ENCODE data around the gene DEFB114.

The DEFB114 gene, protein sequence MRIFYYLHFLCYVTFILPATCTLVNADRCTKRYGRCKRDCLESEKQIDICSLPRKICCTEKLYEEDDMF

DNA sequence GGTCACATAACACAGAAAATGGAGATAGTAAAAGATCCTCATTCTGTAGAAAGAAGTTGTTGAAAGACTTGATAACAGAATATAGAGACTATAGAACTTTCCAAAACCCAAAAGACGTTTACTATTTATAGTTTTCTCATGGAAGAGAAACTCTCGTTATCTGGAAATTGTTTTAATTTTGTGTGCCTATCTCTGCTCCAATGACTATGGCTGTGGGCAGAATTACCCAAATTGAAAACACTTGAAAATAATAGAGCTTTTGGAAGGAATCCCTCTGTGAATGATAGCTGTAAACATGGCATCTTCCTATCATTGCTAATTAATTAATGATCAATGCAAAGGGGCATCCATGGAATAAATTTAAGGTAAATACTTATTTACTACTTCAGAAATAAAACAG is at the start of gene DEFB114:
Gene DEFB114, minus strand, starts transcription at position 101 of the 400 bp plus-strand sequence. Its CDS starts 59 bp downstream, at position 42.
- H3K4me3 Mint-ChIP-seq: no peak within 1 kb of the TSS

DNA sequence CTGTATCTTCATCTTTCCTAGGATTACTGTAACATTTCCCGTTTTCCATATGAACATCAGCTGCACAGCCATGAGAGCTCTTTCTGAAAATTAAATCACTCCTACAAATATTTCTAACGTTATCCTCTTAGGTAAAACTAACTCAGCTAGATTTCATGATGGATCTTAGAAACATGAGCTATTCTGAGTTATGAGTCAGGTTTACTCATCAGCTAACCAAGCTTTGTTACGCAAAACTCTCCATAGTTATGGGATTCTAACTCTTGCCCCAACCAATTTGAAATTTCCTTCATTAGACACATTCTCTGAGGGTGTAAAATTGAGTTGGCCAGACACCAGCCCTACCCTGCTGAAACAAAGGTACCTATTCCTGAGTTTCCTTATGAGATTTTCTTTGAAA is 43.9 kb upstream of the DEFB114 start:
- Mint-ChIP-seq H3K4me1 (ENCODE audit: low read depth) (no peaks in the 10 kb centered on the region), H3K4me3 (no peak overlapping the region), H3K27me3 (no peaks in the 10 kb centered on the region), H3K27ac (no peak overlapping the region), H3K36me3 (ENCODE audit: low read depth) (no peaks in the 10 kb centered on the region), H3K9me3 (no peaks in the 10 kb centered on the region)
- intact Hi-C loops (cut with micrococcal nuclease): no loop called here

More for the DNA sequence above, at the start of gene DEFB114:
- Mint-ChIP-seq H3K27ac (no peak within 1 kb of the TSS), H3K4me1 (ENCODE audit: low read depth) (no peaks in the 10 kb centered on the region), H3K9me3 (no peaks in the 10 kb centered on the region), H3K36me3 (ENCODE audit: low read depth) (no peaks in the 10 kb centered on the region), H3K27me3 (no peaks in the 10 kb centered on the region)
- intact Hi-C loops (cut with micrococcal nuclease): no loop called here

DNA sequence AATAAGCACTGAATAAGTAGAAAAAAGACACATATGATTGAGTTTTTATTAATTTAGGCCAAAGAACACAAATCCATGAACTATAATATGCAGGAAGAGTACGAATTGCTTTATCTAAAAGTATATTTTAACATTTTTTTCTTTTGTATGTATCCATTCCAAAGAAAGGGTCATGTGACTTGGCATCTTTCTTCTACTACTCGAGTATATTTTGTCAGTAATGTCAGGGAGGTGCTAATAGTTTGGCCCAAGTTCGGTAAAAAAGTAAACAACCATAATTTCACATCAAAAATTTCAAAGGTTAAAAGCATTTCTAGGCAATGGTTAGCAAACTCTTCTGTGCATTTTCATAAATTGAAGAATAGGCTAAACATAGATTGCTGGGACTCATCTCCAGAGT is 39.2 kb upstream of the DEFB114 start:
- Mint-ChIP-seq H3K9me3 (no peaks in the 10 kb centered on the region), H3K4me1 (ENCODE audit: low read depth) (no peaks in the 10 kb centered on the region), H3K4me3 (no peak overlapping the region), H3K27me3 (no peaks in the 10 kb centered on the region), H3K27ac (no peak overlapping the region), H3K36me3 (ENCODE audit: low read depth) (no peaks in the 10 kb centered on the region)
- intact Hi-C loops (cut with micrococcal nuclease): no loop called here

GRCh38 chr6:49995278-49995677 is 31.3 kb upstream of the DEFB114 start:
- H3K4me1 Mint-ChIP-seq (ENCODE audit: low read depth): no peaks in the 10 kb centered on the region
- no peaks in the 10 kb centered on the region for H3K9me3 Mint-ChIP-seq
- H3K27me3 Mint-ChIP-seq: no peaks in the 10 kb centered on the region
- H3K36me3 Mint-ChIP-seq (ENCODE audit: low read depth): no peaks in the 10 kb centered on the region
- intact Hi-C loops (cut with micrococcal nuclease): no loop called here
- no peak overlapping the region for H3K27ac Mint-ChIP-seq
- no peak overlapping the region for H3K4me3 Mint-ChIP-seq

DNA sequence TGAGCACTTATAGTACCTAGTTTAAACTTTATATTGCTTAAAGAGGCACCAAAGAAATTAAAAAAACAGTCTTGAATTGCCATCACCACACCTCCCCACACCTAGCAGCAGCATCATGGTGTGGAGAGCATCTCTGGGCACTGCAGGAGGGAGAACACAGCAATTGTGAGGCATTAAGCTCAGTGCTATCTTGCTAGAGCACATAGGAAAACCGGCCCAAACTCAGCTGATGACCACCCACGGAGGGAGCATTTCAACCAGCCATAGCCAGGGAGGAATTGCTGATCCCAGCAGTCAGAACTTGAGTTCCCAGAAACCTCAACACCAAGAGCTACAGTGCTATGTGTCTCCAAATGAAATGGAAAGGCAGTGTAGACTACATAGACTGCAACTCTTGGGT is 24.9 kb upstream of the DEFB114 start:
- Mint-ChIP-seq H3K36me3 (ENCODE audit: low read depth) (no peaks in the 10 kb centered on the region), H3K27me3 (no peaks in the 10 kb centered on the region), H3K27ac (no peak overlapping the region), H3K9me3 (no peaks in the 10 kb centered on the region), H3K4me1 (ENCODE audit: low read depth) (no peaks in the 10 kb centered on the region), H3K4me3 (no peak overlapping the region)
- intact Hi-C loops (cut with micrococcal nuclease): no loop called here

GRCh38 chr6:49987749-49988148 is 23.8 kb upstream of the DEFB114 start:
- no peak overlapping the region for H3K27ac Mint-ChIP-seq
- H3K27me3 Mint-ChIP-seq: no peaks in the 10 kb centered on the region
- no peaks in the 10 kb centered on the region for H3K4me1 Mint-ChIP-seq (ENCODE audit: low read depth)
- H3K36me3 Mint-ChIP-seq (ENCODE audit: low read depth): no peaks in the 10 kb centered on the region
- no peaks in the 10 kb centered on the region for H3K9me3 Mint-ChIP-seq
- no peak overlapping the region for H3K4me3 Mint-ChIP-seq
- intact Hi-C loops (cut with micrococcal nuclease): no loop called here

- intact Hi-C loops (cut with micrococcal nuclease): no loop called here
- Mint-ChIP-seq H3K4me1 (ENCODE audit: low read depth) (no peaks in the 10 kb centered on the region), H3K4me3 (no peak overlapping the region), H3K36me3 (ENCODE audit: low read depth) (no peaks in the 10 kb centered on the region), H3K27ac (no peak overlapping the region), H3K27me3 (no peaks in the 10 kb centered on the region), H3K9me3 (no peaks in the 10 kb centered on the region)
Measured at GRCh38 chr6:49986551-49986950, 22.6 kb upstream of the DEFB114 start.

DNA sequence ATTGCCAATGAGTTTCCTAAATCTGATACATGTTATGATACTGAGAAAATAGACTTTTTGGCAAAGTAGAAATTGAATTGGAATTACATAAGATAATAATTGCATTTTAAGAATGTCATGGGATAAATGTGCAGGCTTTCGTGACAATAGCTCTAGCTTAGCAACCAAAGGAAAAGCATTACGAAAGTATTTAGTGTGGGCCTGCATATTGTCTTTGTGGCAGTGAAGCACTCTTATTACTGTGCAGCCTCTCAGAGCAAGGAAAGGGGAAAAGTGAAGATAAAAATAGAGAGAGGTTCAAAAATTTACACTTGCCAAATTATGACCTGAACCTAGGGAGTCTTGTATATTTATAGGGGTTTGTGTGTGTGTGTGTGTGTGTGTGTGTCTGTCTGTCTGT is 18.1 kb upstream of the DEFB114 start:
- intact Hi-C loops (cut with micrococcal nuclease): no loop called here
- Mint-ChIP-seq H3K4me1 (ENCODE audit: low read depth) (no peaks in the 10 kb centered on the region), H3K4me3 (no peak overlapping the region), H3K36me3 (ENCODE audit: low read depth) (no peaks in the 10 kb centered on the region), H3K27me3 (no peaks in the 10 kb centered on the region), H3K9me3 (no peaks in the 10 kb centered on the region), H3K27ac (no peak overlapping the region)

GRCh38 chr6:49980898-49981297 is 16.9 kb upstream of the DEFB114 start:
- H3K27me3 Mint-ChIP-seq: no peaks in the 10 kb centered on the region
- H3K27ac Mint-ChIP-seq: no peak overlapping the region
- no peak overlapping the region for H3K4me3 Mint-ChIP-seq
- intact Hi-C loops (cut with micrococcal nuclease): no loop called here
- H3K9me3 Mint-ChIP-seq: no peaks in the 10 kb centered on the region
- H3K36me3 Mint-ChIP-seq (ENCODE audit: low read depth): no peaks in the 10 kb centered on the region
- no peaks in the 10 kb centered on the region for H3K4me1 Mint-ChIP-seq (ENCODE audit: low read depth)

DNA sequence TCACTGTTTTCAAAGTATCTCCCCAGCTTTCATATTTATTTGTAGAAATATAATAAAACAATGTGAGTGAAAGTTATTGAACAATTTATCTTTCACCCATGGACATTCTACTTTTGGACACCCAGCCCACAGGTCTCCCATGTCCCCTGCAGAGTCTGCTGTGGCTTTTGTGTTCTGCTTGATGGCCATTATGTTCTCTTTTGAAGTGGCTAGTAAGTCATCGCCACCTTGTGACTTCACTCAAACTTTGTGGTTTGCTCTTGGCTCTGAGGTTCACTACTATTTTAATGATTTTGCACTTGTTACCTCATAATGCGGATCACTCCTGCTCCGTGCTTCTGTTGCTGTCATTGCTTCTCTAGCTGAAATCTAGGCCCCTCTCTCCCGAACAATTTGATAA is 15.6 kb upstream of the DEFB114 start:
- Mint-ChIP-seq H3K4me3 (no peak overlapping the region), H3K9me3 (no peaks in the 10 kb centered on the region), H3K27me3 (no peaks in the 10 kb centered on the region), H3K27ac (no peak overlapping the region), H3K4me1 (ENCODE audit: low read depth) (no peaks in the 10 kb centered on the region), H3K36me3 (ENCODE audit: low read depth) (no peaks in the 10 kb centered on the region)
- intact Hi-C loops (cut with micrococcal nuclease): no loop called here

GRCh38 chr6:49978332-49979226 is 14.6 kb upstream of the DEFB114 start:
- H3K27me3 Mint-ChIP-seq: no peaks in the 10 kb centered on the region
- H3K9me3 Mint-ChIP-seq: no peaks in the 10 kb centered on the region
- H3K36me3 Mint-ChIP-seq (ENCODE audit: low read depth): no peaks in the 10 kb centered on the region
- no peaks in the 10 kb centered on the region for H3K4me1 Mint-ChIP-seq (ENCODE audit: low read depth)
- intact Hi-C loops (cut with micrococcal nuclease): no loop called here
- H3K27ac Mint-ChIP-seq: no peak overlapping the region
- H3K4me3 Mint-ChIP-seq: no peak overlapping the region

GRCh38 chr6:49969605-49970004 is 5.6 kb upstream of the DEFB114 start, which contains the start of gene DEFB113:
TSS of gene DEFB113 (minus strand) at chr6:49969625. CDS start at chr6:49969625, 0 bp downstream.
- Mint-ChIP-seq H3K27me3 (no peaks in the 10 kb centered on the region), H3K4me1 (ENCODE audit: low read depth) (no peaks in the 10 kb centered on the region), H3K27ac (no peak within 1 kb of the TSS), H3K36me3 (ENCODE audit: low read depth) (no peaks in the 10 kb centered on the region), H3K9me3 (no peaks in the 10 kb centered on the region), H3K4me3 (no peak within 1 kb of the TSS)
- intact Hi-C loops (cut with micrococcal nuclease): no loop called here

DNA sequence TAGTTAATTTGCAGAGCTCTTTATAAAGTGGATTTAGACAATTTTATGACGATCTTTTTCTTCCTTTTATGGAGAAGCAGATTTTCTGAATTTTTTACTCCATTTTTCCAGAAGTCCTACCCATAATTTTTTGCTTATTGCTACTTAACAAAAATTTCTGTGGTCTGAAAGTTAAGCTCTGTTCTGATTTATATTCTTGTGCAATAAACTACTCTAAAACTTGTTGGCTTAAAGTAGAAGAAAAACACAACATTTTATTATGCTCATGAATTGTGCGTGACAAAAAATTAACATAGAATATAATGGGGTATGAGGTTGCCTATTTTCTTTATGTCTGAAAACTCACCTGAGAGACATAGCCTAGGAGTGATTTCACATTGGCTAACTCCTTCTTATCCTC is 2.9 kb upstream of the DEFB114 start:
- no peaks in the 10 kb centered on the region for H3K27me3 Mint-ChIP-seq
- H3K9me3 Mint-ChIP-seq: no peaks in the 10 kb centered on the region
- no peak overlapping the region for H3K27ac Mint-ChIP-seq
- no peaks in the 10 kb centered on the region for H3K36me3 Mint-ChIP-seq (ENCODE audit: low read depth)
- intact Hi-C loops (cut with micrococcal nuclease): no loop called here
- no peak overlapping the region for H3K4me3 Mint-ChIP-seq
- H3K4me1 Mint-ChIP-seq (ENCODE audit: low read depth): no peaks in the 10 kb centered on the region

DNA sequence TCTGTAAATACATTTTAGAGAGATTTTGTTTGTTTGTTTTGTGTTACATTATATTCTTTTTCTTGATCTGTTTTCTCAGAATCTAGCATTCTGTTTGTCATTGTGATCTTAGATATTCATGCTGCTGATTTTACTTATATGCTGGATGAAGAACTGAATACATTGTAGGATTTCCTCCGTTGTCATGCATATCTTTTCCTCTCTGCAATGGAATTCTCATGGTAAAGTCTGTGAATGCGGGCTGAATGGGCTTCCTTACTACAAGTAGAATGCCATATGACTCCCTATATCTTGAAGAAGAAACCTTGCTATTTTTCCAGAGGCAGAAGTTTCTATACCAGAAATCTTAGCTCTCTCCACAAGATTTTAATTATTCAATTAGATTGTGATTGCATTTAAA is 2.4 kb upstream of the DEFB114 start:
- H3K27ac Mint-ChIP-seq: no peak overlapping the region
- no peak overlapping the region for H3K4me3 Mint-ChIP-seq
- H3K9me3 Mint-ChIP-seq: no peaks in the 10 kb centered on the region
- no peaks in the 10 kb centered on the region for H3K27me3 Mint-ChIP-seq
- intact Hi-C loops (cut with micrococcal nuclease): no loop called here
- no peaks in the 10 kb centered on the region for H3K36me3 Mint-ChIP-seq (ENCODE audit: low read depth)
- no peaks in the 10 kb centered on the region for H3K4me1 Mint-ChIP-seq (ENCODE audit: low read depth)

GRCh38 chr6:49958180-49958579 is 5.8 kb downstream of the DEFB114 start:
- Mint-ChIP-seq H3K36me3 (ENCODE audit: low read depth) (no peaks in the 10 kb centered on the region), H3K27ac (no peak overlapping the region), H3K4me1 (ENCODE audit: low read depth) (no peaks in the 10 kb centered on the region), H3K4me3 (no peak overlapping the region), H3K27me3 (no peaks in the 10 kb centered on the region), H3K9me3 (peaks cover 9% of the 10 kb centered on the region)
- intact Hi-C loops (cut with micrococcal nuclease): no loop called here

Data from dendritic cell treated with granulocyte-macrophage colony-stimulating factor and Interleukin-4, amounts not matched to agents 40 ng/mL and 50 ng/mL, for 4 days (primary cell).